Measurements from ENCODE around the gene CARMIL3.
"Not testable (repeated sequence)": the region's sequence is repeated elsewhere in the genome, so short reads cannot be mapped to it uniquely, and the experiment has no call there.

GRCh38 chr14:24031331-24031730 is 20.5 kb upstream of the CARMIL3 start:
- not testable (repeated sequence) for TF ChIP-seq CTCF, POLR2A (IDR thresholded peaks at IDR 0.05)
